ENCODE measurements around the gene SYTL3.

- no peak for TF ChIP-seq CTCF (optimal IDR thresholded peaks at IDR 0.05 in 1 of 3, IDR thresholded peaks at IDR 0.05 in 1 of 3, conservative IDR thresholded peaks at IDR 0.05 in 1 of 3; ENCODE audit: extremely low read depth in 1 of 3, insufficient read depth in 2 of 3, low read length in 3 of 3)
- no peak for TF ChIP-seq EZH2 (IDR thresholded peaks at IDR 0.05; ENCODE audit: low read length)
These were observed 67.8 kb downstream of the SYTL3 start for GRCh38 chr6:158717341-158718330.

Data from keratinocyte (primary cell).